Measurements from ENCODE around the gene IRF2. TPM values are rescaled to one million over a fixed set of nuclear protein-coding genes. Genes with fewer than 3 reads are reported as not detected.
A peak's percentile ranks its signal among the peaks of the same experiment; 100 is the strongest.

The IRF2 gene
- 16.4 to 23.8 TPM (median 22.9 TPM) in 3 replicates for polyA plus RNA-seq
- polyA plus RNA-seq (2011; ENCODE audit: low read depth) = 10.0 TPM
- polyA plus RNA-seq (2011; cell fraction: cytosol; rRNA removed) = 16.2 and 20.0 TPM in 2 replicates
- polyA plus RNA-seq (2011; cell fraction: nucleus; rRNA removed) = 23.0 and 30.2 TPM in 2 replicates
- polyA plus RNA-seq (2012; ENCODE audit: low replicate concordance) = 15.5 and 17.2 TPM in 2 replicates
- polyA minus RNA-seq = 21.3 to 26.9 TPM (median 25.7 TPM) in 3 replicates
- polyA minus RNA-seq (2011; cell fraction: cytosol; rRNA and poly(A)+ RNA removed) = 16.5 TPM
- polyA minus RNA-seq (2011; cell fraction: nucleus; rRNA and poly(A)+ RNA removed) = 13.1 and 17.1 TPM in 2 replicates

DNA sequence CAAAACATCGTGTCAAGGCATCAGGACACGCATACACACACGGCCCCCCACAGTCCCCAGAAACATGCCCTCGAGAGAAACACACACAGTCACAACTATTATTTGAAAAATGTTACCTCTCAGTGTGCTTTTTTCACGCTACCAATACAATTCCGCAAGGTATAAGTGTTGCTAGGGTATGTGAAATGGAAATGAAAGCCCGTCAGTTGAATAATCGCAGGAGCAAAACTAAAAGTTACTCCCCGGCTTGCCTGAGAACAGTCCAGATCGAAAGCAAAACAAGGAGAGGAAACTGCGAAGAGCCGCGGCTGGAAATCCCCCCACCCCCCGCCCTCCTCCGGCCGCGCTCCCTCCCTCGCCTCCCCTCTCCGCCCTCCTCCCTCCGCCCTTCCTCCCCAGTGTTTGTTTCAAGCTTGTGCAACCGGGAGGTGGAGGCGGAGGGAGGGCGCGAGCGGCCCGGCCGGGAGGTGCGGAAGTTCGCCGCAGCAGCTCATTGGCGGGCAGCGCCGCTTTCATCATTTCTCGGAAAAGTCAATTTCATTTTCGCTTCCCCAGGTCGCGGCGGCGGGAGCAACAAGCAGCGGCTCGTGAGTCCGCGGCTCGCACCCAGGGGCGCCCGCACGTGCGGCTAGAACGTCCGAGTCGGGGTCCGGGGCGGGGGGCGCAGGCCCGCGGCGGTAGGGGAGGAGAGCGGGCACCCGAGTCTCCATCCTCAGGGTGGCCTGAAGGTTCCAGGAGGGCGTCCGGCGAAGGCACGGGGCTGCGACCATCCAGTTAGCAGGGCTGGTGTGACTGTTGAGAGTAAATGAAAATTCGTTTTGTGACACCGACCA lies at the start of gene IRF2:
Gene IRF2, minus strand, starts transcription at position 288 of the 833 bp plus-strand sequence. CDS start 45,486 bp downstream, outside the sequence.
- TF ChIP-seq EZH2 (IDR thresholded peaks at IDR 0.05; ENCODE audit: low read length) = no peak
- TF ChIP-seq, protein P1, sequence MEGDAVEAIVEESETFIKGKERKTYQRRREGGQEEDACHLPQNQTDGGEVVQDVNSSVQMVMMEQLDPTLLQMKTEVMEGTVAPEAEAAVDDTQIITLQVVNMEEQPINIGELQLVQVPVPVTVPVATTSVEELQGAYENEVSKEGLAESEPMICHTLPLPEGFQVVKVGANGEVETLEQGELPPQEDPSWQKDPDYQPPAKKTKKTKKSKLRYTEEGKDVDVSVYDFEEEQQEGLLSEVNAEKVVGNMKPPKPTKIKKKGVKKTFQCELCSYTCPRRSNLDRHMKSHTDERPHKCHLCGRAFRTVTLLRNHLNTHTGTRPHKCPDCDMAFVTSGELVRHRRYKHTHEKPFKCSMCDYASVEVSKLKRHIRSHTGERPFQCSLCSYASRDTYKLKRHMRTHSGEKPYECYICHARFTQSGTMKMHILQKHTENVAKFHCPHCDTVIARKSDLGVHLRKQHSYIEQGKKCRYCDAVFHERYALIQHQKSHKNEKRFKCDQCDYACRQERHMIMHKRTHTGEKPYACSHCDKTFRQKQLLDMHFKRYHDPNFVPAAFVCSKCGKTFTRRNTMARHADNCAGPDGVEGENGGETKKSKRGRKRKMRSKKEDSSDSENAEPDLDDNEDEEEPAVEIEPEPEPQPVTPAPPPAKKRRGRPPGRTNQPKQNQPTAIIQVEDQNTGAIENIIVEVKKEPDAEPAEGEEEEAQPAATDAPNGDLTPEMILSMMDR (optimal IDR thresholded peaks at IDR 0.05 in 1 of 3, IDR thresholded peaks at IDR 0.05 in 1 of 3, conservative IDR thresholded peaks at IDR 0.05 in 1 of 3; ENCODE audit: extremely low read depth in 1 of 3, insufficient read depth in 2 of 3, low read length in 3 of 3) = no peak
- no peak for FAIRE-seq
- Histone ChIP-seq H3K4me2 (ENCODE audit: control insufficient read depth, extremely low read depth, insufficient read depth, low read depth, low read length) (peak within 1 kb of the TSS; percentile 92), H3K27me3 (ENCODE audit: control insufficient read depth, extremely low read depth, insufficient read depth, low read length) (no peaks in the 10 kb centered on the region), H3K9me3 (ENCODE audit: control insufficient read depth, low read depth, low read length) (no peaks in the 10 kb centered on the region), H2AFZ (ENCODE audit: control insufficient read depth, low read length) (peak within 1 kb of the TSS; percentile 90), H3K9ac (ENCODE audit: control insufficient read depth, extremely low read depth, insufficient read depth, low read length) (peak within 1 kb of the TSS; percentile 97), H3K4me1 (ENCODE audit: control insufficient read depth, extremely low read depth, insufficient read depth, low read length) (peaks cover 17% of the 10 kb centered on the region), H4K20me1 (ENCODE audit: control insufficient read depth, extremely low read depth, insufficient read depth, low read length) (no peaks in the 10 kb centered on the region), H3K9me1 (ENCODE audit: control insufficient read depth, extremely low read depth, insufficient read depth, low read length) (no peaks in the 10 kb centered on the region), H3K79me2 (ENCODE audit: control insufficient read depth, insufficient read depth, low read length) (peaks cover 55% of the 10 kb centered on the region), H3K27ac (ENCODE audit: control insufficient read depth, insufficient read depth, low read length) (peak within 1 kb of the TSS; percentile 98), H3K36me3 (ENCODE audit: control insufficient read depth in 2 of 2, extremely low read depth in 1 of 2, insufficient read depth in 2 of 2, low read length in 2 of 2) (peaks cover 0 to 5% of the 10 kb centered on the region in 2 experiments), H3K4me3 (ENCODE audit: control insufficient read depth in 2 of 3, extremely low read depth in 1 of 3, insufficient read depth in 2 of 3, low read depth in 1 of 3, low read length in 3 of 3) (peak within 1 kb of the TSS; percentile 93 to 100 (median 97))
- dilution Hi-C loops (cut with MboI; ENCODE audit: extremely low pct_ligation_motif_present, low sequenced_read_pairs) = no loop called here
- peak; percentile 57 for DNase-seq (ENCODE audit: low read depth, low spot score)

- DNase-seq (ENCODE audit: low read depth, low spot score) (no peak), FAIRE-seq (no peak)
- Histone ChIP-seq H3K4me1 (ENCODE audit: control insufficient read depth, extremely low read depth, insufficient read depth, low read length) (peaks cover 21% of the 10 kb centered on the region), H3K9me1 (ENCODE audit: control insufficient read depth, extremely low read depth, insufficient read depth, low read length) (no peaks in the 10 kb centered on the region), H2AFZ (ENCODE audit: control insufficient read depth, low read length) (no peak overlapping the region), H3K27me3 (ENCODE audit: control insufficient read depth, extremely low read depth, insufficient read depth, low read length) (no peaks in the 10 kb centered on the region), H4K20me1 (ENCODE audit: control insufficient read depth, extremely low read depth, insufficient read depth, low read length) (no peaks in the 10 kb centered on the region), H3K79me2 (ENCODE audit: control insufficient read depth, insufficient read depth, low read length) (no peaks in the 10 kb centered on the region), H3K36me3 (ENCODE audit: control insufficient read depth in 2 of 2, extremely low read depth in 1 of 2, insufficient read depth in 2 of 2, low read length in 2 of 2) (no peaks in the 10 kb centered on the region), H3K4me3 (ENCODE audit: control insufficient read depth in 2 of 3, extremely low read depth in 1 of 3, insufficient read depth in 2 of 3, low read depth in 1 of 3, low read length in 3 of 3) (no peak overlapping the region), H3K9me3 (ENCODE audit: control insufficient read depth, low read depth, low read length) (no peaks in the 10 kb centered on the region), H3K9ac (ENCODE audit: control insufficient read depth, extremely low read depth, insufficient read depth, low read length) (no peak overlapping the region), H3K4me2 (ENCODE audit: control insufficient read depth, extremely low read depth, insufficient read depth, low read depth, low read length) (no peak overlapping the region), H3K27ac (ENCODE audit: control insufficient read depth, insufficient read depth, low read length) (no peak overlapping the region)
- TF ChIP-seq, protein P1 (optimal IDR thresholded peaks at IDR 0.05 in 1 of 3, IDR thresholded peaks at IDR 0.05 in 1 of 3, conservative IDR thresholded peaks at IDR 0.05 in 1 of 3; ENCODE audit: extremely low read depth in 1 of 3, insufficient read depth in 2 of 3, low read length in 3 of 3) = no peak
- TF ChIP-seq EZH2 (IDR thresholded peaks at IDR 0.05; ENCODE audit: low read length) = no peak
- dilution Hi-C loops (cut with MboI; ENCODE audit: extremely low pct_ligation_motif_present, low sequenced_read_pairs) = no loop called here
These were observed 41.3 kb upstream of the IRF2 start for GRCh38 chr4:184515606-184516005.
